Testis (tissue), 3 donors: ENCODE results near the gene MIGA1. TPM values are rescaled to one million over a fixed set of nuclear protein-coding genes. Genes with fewer than 3 reads are reported as not detected.

ENCODE experiments used
- DNase-seq: peaks from one replicate; pipeline ENCODE4 v3.0.0-alpha.2; 2019
- H3K27ac ChIP-seq, 2 donors: fragments of 200-600 bp; sonication (generic); one replicate each; pipeline ENCODE4 v1.5.1; 2019
- H3K27me3 ChIP-seq: fragments of 200-600 bp; sonication (generic); one replicate; pipeline ENCODE4 v1.5.1; 2019
- H3K36me3 ChIP-seq: fragments of 200-600 bp; sonication (generic); one replicate; pipeline ENCODE4 v1.5.1; 2017; ENCODE audit warnings: low read depth; ENCODE audit errors: missing control alignments
- H3K4me1 ChIP-seq: fragments of 200-600 bp; sonication (generic); one replicate; pipeline ENCODE4 v1.5.1; 2019
- H3K4me3 ChIP-seq, 2 donors: fragments of 200-600 bp; sonication (generic); one replicate each; pipeline ENCODE4 v1.5.1; 2017 to 2019
- H3K9me3 ChIP-seq: fragments of 200-600 bp; sonication (generic); one replicate; pipeline ENCODE4 v1.5.1; 2017
- CTCF ChIP-seq, 3 experiments: fragments of 450-650 bp in 2 of 3; fragments of 200-600 bp in 1 of 3; sonication (generic) in 1 of 3; IDR thresholded peaks; one replicate each; pipeline ENCODE4 v1.5.1; 2016 to 2019; ENCODE audit warnings: antibody characterized with exemption in 3 of 3, mild to moderate bottlenecking in 2 of 3, moderate library complexity in 1 of 3
- POLR2A ChIP-seq: fragments of 450-650 bp; IDR thresholded peaks from one replicate; pipeline ENCODE4 v1.6.1; 2017; ENCODE audit warnings: antibody characterized with exemption, mild to moderate bottlenecking, moderate library complexity
- WGBS, 2 donors: methylation state at CpG; one replicate each; pipeline ENCODE4 v1.1.5; 2018; 5-methylcytosine and 5-hydroxymethylcytosine counted together
- intact Hi-C: fragments of 100-400 bp; cut with DNase I; formaldehyde crosslinking; loops from one replicate; pipeline ENCODE4 v1.15.1; 2023; ENCODE audit warnings: low total_unique reads
- polyA plus RNA-seq: library from polyadenylated mRNA; stranded (reverse); fragments of 350-450 nt; fragmentation: Illumina TruSeq; extraction: RNeasy Lipid Tissue Mini Kit (QIAGEN cat#74804); gene quantifications from one replicate; pipeline ENCODE4 v1.2.3, GENCODE V29; 2014; ENCODE audit warnings: low read depth, low replicate concordance; ENCODE audit not compliant: insufficient read depth
- total RNA-seq, 2 donors: library from RNA; depleted of rRNA; stranded (reverse); fragments of >200 nt; gene quantifications; one replicate each; pipeline ENCODE4 v1.2.3, GENCODE V29; 2016

MIGA1 gene
- total and polyA plus RNA-seq, 3 donors from 2014 or later = 11.1 to 11.3 (median 11.2) TPM

GRCh38 chr1:77817368-77818209 is 38.1 kb downstream of the MIGA1 start:
- TF ChIP-seq CTCF (IDR thresholded peaks at IDR 0.05) (no peak), POLR2A (no peak)
- Histone ChIP-seq H3K36me3 (no peaks in the 10 kb centered on the region), H3K27me3 (no peaks in the 10 kb centered on the region), H3K4me1 (no peaks in the 10 kb centered on the region), H3K9me3 (no peaks in the 10 kb centered on the region), H3K4me3 (no peak overlapping the region), H3K27ac (no peak overlapping the region)
- 73 to 79% methylated on average over 7 of the region's 7 CpGs for WGBS, 2 donors
- intact Hi-C loops = no loop called here
- DNase-seq = no peak

- Histone ChIP-seq H3K4me3 (no peak overlapping the region), H3K36me3 (no peaks in the 10 kb centered on the region), H3K27ac (no peak overlapping the region), H3K4me1 (no peaks in the 10 kb centered on the region), H3K9me3 (no peaks in the 10 kb centered on the region), H3K27me3 (no peaks in the 10 kb centered on the region)
- DNase-seq = no peak
- intact Hi-C loops = no loop called here
- WGBS, 2 donors = 67 to 68% methylated on average over 1 of the region's 1 CpG
- TF ChIP-seq POLR2A (no peak), CTCF (IDR thresholded peaks at IDR 0.05) (no peak)
Measured at GRCh38 chr1:77820121-77820520, 40.7 kb downstream of the MIGA1 start.

GRCh38 chr1:77824079-77824478 is 44.6 kb downstream of the MIGA1 start:
- TF ChIP-seq POLR2A (no peak), CTCF (IDR thresholded peaks at IDR 0.05) (no peak)
- intact Hi-C loops = no loop called here
- 74 to 90% methylated on average over 2 of the region's 2 CpGs for WGBS, 2 donors
- Histone ChIP-seq H3K36me3 (no peaks in the 10 kb centered on the region), H3K4me1 (no peaks in the 10 kb centered on the region), H3K27me3 (no peaks in the 10 kb centered on the region), H3K4me3 (no peak overlapping the region), H3K9me3 (no peaks in the 10 kb centered on the region), H3K27ac (no peak overlapping the region)
- DNase-seq = no peak

- DNase-seq = no peak
- no peak overlapping the region for H3K27ac ChIP-seq
- no peak overlapping the region for H3K4me3 ChIP-seq
- H3K36me3 ChIP-seq = no peaks in the 10 kb centered on the region
- no peaks in the 10 kb centered on the region for H3K9me3 ChIP-seq
- no peaks in the 10 kb centered on the region for H3K27me3 ChIP-seq
- intact Hi-C loops = no loop called here
- TF ChIP-seq POLR2A (no peak), CTCF (IDR thresholded peaks at IDR 0.05) (no peak)
- no peaks in the 10 kb centered on the region for H3K4me1 ChIP-seq
- WGBS, 2 donors = 100% methylated on average over 1 of the region's 1 CpG
Measured at GRCh38 chr1:77824694-77825093, 45.2 kb downstream of the MIGA1 start.
